Tongue (tissue), 2 donors: ENCODE measurements around the gene PRTN3. TPM values are rescaled to one million over a fixed set of nuclear protein-coding genes. Genes with fewer than 3 reads are reported as not detected.

Experiments
- DNase-seq: peaks from one replicate; pipeline ENCODE4 v3.0.0-alpha.2; 2015
- total RNA-seq: library from RNA; depleted of rRNA; stranded (reverse); fragments of >200 nt; gene quantifications from one replicate; pipeline ENCODE4 v1.2.3, GENCODE V29; 2014

Gene PRTN3
- total RNA-seq, 1 donor from 2014 or later, result 3.3 TPM

DNA sequence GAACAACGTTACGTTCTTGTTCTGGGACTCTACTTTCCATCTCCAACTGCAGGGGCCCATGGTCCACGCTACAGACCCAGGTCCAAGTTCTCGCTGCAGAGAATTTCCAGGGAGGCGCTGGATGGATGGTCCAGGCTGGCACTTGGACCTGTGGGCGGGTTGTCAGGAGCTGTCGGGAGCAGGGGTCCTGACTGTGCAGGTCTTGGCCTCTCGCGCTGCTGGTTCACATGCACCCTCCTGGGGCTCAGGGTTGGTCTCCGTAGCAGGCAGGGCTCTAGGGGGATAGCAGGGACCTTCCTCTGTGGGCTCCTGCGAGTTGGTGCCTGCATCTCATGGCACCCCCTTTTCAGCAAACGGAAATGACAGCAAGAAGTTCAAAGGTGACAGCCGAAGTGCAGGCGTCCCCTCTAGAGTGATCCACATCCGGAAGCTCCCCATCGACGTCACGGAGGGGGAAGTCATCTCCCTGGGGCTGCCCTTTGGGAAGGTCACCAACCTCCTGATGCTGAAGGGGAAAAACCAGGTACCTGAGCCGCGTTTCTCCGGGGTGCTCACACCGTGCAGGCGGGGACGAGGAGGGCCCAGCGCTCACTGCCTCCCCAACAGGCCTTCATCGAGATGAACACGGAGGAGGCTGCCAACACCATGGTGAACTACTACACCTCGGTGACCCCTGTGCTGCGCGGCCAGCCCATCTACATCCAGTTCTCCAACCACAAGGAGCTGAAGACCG is 36.9 kb upstream of the PRTN3 start:
- DNase-seq, result no peak

DNA sequence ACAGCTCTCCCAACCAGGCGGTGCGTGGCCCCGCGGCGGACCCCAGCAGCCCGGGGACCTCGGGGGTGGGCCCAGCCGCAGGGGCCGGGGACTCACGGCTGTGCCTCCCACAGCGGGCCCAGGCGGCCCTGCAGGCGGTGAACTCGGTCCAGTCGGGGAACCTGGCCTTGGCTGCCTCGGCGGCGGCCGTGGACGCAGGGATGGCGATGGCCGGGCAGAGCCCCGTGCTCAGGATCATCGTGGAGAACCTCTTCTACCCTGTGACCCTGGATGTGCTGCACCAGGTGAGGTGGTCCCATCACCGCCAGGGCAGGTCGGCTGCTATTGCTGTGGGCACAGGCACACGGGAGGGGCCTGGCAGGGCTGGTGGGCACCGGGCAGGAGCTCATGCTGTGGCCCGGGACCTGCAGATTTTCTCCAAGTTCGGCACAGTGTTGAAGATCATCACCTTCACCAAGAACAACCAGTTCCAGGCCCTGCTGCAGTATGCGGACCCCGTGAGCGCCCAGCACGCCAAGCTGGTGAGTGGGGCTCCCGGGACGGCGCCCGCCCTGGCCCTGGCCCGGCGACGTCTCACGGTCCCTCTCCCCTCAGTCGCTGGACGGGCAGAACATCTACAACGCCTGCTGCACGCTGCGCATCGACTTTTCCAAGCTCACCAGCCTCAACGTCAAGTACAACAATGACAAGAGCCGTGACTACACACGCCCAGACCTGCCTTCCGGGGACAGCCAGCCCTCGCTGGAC is 36.2 kb upstream of the PRTN3 start:
- no peak for DNase-seq

DNA sequence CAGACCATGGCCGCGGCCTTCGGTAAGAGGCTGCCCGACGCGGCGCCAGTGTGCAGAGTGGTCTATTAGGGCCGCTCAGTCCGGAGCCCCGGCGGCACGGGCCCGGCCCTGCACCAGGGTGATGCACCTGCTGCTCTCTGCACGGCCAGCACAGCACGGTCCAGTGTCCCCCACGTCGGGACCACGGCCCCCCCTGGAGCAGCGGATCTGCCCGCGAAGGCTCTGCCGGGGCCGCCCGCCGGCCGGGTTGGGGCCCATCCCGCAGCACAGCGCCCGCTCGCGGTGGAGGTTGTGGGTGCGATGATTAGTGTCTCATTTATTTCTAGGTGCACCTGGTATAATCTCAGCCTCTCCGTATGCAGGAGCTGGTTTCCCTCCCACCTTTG is 35.6 kb upstream of the PRTN3 start:
- no peak for DNase-seq

DNA sequence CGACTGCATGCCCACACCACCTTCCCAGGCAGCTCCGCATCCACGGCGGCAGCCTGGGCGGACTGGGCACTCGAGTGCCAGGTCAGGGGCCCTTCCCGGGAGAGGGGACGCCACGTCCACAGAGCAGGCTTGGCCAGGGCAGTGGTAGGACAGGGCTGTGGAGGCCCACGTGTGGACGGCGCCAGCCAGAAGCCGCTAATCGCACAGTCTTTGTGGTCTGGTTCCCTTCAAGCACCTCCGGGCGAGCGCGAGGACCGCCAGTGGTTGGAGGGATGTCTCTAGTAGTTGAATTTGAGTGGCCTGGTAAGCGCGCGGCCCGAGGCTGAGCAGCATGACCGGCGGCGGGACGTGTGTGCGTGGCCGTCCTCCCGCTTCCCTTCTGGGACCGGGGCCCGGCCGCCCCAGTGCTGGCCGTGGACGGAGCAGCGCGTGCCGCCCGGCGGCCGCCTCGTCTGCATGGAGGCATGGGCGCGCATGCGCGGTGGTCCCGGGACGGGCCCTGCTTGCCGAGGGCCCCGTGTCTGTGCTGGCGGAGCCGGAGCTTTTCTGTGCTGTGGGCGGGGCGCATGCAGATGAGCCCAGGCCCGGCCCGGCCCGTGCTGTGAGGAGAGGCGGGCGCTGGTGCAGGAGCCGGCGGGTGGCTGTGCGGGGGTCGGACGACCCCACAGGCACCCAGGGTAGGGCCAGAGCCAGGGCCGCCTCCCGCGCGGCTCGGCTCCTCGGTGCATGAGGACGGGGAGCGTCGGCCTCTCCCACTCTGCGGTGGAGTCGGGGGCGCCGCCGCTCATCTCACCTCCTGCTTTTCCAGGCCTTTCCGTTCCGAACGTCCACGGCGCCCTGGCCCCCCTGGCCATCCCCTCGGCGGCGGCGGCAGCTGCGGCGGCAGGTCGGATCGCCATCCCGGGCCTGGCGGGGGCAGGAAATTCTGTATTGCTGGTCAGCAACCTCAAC is 34.9 kb upstream of the PRTN3 start:
- DNase-seq, result no peak

DNA sequence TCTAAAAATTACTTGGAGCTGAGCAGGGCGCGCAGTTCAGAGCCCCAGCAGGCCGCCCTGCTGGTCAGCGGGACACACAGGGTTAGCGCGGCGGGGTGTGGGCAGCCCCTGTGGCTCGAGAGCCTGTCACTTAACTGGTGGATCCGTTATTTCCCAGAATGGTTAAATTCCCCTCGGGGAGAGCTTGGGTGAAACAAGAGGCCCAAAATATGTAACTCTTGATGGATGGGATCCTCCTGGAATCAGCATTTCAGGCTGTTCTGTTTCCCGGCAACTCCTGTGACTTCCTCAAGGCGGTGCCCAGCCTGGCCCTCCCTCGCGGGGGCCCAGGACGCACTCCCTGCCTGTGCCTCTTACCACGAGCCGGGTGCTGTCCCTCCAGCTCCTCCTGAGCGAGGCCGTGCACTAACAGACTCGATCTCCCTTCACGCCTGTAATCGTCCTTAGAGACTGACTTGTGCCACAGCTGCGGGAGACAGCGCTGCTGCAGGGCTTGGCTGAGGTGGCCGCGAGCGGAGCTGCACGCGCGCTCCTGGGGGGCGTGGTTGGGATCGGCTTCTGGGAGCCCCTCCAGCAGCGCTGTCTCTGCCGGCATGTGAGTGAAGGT is 33.9 kb upstream of the PRTN3 start:
- no peak for DNase-seq

DNA sequence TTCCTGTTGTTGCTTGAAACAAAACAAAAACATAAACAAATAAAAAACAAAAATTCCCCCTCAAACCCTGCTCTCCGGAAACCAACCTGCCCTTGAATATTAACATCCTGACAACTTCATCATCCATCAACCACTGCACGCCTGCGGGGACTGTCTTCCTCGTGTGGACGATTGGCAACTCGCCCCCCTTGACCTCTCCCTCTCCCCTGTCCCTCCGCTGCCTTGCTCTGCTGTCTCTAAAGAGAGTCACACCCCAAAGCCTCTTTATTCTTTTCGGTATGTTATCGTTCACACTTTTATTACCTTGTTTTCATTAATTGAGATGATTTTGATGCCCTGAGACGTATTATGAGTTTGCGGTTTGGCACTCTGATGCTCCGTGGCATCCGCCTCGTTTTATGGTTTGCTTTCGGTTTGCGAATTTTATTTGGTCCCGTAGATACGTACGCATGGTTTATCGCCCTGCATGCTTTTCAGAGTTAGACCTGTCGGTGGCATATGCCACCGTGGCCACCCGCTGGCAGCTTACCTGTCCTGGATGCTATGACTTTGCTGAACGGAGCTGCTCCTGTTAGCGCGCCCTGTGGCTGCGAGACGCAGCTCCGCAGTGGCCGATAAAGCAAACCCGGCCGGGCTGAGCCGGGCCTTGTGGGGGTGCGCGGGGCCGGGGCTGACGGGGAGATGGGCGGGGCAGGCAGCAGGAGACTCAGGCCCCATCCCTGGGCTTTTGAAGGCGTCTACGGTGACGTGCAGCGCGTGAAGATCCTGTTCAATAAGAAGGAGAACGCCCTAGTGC is 33.0 kb upstream of the PRTN3 start:
- no peak for DNase-seq

DNA sequence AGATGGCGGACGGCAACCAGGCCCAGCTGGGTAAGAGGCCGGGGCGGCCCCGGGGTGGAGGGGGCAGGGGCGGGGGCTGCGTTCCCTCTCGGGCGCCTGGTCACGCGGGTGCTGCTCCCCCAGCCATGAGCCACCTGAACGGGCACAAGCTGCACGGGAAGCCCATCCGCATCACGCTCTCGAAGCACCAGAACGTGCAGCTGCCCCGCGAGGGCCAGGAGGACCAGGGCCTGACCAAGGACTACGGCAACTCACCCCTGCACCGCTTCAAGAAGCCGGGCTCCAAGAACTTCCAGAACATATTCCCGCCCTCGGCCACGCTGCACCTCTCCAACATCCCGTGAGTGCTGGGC is 32.4 kb upstream of the PRTN3 start:
- no peak for DNase-seq

DNA sequence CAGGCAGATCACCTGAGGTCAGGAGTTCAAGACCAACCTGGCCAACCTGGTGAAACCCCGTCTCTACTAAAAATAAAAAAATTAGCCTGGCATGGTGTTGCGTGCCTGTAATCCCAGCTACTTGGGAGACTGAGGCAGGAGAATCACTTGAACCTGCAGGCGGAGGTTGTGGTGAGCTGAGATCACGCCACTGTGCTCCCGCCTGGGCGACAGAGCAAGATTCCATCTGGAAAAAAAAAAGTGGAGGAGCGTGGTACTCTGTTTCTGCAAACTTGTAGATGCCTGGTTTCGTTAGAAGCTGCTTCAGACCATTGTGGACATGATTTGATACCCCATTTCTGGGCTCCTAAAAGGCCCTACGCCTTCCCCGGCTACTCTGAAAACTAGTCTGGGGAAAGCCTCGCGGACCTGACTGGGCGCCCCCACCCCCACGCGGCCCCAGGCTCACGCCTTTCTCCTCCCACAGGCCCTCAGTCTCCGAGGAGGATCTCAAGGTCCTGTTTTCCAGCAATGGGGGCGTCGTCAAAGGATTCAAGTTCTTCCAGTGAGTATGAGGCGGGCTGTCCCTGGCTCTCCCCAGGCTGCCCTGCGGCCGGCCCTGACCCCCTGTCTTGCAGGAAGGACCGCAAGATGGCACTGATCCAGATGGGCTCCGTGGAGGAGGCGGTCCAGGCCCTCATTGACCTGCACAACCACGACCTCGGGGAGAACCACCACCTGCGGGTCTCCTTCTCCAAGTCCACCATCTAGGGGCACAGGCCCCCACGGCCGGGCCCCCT is 30.5 kb upstream of the PRTN3 start:
- DNase-seq, result no peak

DNA sequence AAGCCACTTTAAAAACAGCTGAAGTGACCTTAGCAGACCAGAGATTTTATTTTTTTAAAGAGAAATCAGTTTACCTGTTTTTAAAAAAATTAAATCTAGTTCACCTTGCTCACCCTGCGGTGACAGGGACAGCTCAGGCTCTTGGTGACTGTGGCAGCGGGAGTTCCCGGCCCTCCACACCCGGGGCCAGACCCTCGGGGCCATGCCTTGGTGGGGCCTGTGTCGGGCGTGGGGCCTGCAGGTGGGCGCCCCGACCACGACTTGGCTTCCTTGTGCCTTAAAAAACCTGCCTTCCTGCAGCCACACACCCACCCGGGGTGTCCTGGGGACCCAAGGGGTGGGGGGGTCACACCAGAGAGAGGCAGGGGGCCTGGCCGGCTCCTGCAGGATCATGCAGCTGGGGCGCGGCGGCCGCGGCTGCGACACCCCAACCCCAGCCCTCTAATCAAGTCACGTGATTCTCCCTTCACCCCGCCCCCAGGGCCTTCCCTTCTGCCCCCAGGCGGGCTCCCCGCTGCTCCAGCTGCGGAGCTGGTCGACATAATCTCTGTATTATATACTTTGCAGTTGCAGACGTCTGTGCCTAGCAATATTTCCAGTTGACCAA is 29.8 kb upstream of the PRTN3 start:
- DNase-seq, result no peak

DNA sequence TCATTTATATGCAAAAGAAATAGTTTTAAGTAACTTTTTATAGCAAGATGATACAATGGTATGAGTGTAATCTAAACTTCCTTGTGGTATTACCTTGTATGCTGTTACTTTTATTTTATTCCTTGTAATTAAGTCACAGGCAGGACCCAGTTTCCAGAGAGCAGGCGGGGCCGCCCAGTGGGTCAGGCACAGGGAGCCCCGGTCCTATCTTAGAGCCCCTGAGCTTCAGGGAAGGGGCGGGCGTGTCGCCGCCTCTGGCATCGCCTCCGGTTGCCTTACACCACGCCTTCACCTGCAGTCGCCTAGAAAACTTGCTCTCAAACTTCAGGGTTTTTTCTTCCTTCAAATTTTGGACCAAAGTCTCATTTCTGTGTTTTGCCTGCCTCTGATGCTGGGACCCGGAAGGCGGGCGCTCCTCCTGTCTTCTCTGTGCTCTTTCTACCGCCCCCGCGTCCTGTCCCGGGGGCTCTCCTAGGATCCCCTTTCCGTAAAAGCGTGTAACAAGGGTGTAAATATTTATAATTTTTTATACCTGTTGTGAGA is 29.2 kb upstream of the PRTN3 start:
- DNase-seq, result no peak

DNA sequence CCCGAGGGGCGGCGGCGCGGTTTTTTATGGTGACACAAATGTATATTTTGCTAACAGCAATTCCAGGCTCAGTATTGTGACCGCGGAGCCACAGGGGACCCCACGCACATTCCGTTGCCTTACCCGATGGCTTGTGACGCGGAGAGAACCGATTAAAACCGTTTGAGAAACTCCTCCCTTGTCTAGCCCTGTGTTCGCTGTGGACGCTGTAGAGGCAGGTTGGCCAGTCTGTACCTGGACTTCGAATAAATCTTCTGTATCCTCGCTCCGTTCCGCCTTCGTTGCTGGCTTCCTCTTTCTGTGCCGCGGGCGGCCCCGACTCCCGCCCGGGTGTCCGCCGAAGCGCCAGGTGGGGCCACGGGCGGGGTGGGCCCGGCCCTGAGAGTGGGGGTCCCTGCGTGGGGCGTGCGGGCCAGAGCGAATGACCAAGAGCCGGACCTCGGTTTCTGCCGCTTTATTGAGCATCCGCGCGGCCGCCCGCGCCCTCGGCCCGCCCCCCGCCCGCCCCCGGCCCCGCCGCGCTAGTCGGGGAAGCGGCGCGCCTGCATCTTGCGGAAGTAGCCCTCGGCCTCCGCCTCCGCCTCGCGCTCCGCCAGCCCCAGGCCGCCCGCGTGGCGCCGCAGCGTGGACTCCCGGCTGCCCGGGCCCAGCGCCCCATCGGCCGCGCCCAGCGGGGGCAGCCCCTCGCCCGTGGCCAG is 28.6 kb upstream of the PRTN3 start:
- no peak for DNase-seq

DNA sequence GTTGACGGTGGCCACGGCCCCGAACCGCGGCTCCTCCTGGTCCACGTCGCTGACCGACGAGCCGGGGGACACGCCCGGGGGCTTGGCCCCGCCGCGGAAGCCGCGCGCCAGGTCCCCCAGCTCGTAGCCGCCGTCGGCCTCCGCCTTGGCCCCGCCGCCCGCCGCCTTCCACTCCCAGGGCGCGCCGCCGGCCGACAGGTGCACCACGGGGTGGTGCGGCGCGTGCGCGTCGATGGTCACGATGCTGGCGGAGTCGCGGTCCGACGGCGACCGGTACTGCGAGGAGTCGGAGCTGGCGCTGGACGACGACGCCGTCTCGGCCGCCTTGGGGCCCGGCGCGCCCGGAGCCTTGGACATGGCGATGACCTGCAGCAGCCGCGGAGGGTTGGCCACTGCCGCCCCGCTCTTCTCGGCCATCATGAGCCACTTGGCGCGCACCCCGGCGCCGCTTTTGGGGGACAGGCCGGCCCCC is 28.0 kb upstream of the PRTN3 start:
- no peak for DNase-seq

DNA sequence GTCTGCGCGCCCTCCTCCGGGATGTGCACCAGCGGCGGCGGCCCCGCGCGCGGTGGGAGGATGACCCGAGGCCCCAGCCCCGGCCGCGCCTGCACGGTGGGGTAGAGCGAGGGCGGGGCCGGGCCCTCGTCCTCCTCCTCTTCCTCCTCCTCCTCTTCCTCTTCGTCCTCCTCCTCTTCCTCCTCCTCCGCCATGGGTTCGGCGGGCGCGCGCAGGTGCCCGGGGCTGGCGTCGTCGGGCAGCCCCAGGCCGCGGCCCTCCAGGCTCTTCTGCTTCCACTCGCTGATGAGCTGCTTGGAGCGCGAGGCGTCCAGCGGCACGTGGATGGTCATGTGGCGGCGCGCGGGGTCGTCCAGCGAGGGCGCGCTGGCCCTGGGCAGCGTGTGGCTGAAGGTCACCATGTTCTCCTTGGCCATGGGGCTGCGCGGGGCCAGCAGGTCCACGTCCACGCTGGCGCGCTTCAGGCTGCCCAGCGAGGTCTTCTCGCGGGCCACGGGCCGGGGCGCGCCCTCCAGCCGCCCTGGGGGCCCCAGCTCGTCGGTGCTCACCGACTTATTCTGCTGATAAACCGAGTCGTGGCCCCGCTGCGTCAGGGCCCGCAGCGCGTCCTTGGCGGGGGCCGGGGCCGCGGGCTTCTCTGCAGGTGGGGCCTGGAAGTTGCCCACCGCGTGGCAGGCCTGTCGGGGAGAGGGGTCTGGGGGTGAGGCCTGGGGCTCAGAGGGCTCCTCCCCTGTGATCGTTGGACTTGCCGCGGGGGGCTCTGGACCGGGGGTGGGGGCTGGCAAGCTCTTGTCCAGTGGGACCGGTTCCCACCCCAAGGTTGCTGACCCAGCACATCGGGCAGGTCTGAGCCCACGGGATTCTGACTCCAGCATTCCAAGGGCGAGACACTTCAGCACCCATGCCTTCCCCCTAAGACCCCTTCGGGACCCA is 27.3 kb upstream of the PRTN3 start:
- no peak for DNase-seq

DNA sequence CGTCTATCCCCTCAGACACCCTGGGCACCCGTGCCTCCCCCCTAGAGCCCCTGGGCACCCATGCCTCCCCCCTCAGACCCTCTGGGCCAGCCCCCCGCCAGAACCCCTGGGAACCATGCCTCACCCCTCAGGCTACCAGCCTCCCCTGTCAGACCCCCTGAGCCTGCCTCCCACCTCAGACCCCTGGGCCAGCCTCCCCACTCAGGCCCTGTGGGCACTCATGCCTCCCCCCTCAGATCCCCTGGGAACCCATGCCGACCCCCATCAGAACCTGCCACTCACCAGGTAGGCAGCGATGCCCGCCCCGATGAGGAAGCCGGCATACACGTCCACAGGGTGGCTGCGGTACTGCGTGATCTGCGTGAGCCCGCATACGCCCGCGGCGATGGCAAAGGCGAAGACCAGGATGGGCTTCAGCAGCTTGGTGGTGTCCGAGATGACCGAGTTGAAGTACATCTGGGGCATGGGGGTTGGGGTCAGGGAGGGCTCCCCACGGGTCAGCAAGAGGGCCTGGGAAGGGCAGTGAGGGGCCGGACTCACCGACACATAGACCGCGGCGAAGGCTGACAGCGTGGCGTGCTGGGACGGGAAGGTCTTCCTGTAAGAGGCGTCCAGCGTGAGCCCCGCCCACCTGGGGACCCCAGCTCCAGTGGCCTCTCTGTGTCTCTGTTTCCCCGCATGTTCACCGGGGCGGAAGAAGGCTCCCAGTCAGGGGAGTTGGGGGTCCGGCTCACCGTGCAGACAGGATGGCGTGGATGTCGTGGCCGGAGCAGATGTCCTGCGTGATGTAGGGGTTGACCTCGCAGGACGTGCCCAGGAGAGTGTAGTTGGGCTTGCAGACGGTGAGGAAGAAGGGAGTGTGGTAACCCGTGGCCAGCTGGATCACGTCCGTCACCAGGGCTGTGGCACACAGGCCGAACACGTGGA is 26.4 kb upstream of the PRTN3 start:
- DNase-seq, result no peak

DNA sequence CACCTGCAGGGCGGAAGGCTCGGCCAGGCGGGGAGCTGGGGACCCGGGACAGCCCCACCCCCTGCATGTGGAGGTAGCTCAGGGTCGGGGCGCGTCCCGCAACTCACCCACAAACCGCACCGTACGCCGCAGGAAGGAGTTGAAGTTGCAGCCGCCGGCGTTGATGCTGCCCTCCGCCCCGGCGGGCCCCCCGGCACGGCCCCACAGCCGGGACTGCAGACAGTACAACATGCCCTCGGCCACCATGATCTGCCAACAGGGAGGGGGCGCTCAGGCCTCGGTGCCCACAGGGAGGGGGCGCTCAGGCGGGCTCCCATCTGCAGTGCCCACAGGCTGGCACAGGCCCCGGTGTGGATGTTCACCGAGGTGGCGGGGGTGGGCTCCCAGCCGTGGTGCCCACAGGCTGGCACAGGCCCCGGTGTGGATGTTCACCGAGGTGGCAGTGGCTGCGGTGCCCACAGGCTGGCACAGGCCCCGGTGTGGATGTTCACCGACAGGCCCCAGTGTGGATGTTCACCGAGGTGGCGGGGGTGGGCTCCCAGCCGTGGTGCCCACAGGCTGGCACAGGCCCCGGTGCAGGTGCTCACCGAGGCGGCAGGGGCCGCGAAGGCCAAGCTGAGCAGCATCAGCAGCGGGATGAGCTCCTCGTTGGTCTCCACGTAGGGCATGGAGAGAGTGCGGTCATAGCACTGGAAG is 25.6 kb upstream of the PRTN3 start:
- no peak for DNase-seq

DNA sequence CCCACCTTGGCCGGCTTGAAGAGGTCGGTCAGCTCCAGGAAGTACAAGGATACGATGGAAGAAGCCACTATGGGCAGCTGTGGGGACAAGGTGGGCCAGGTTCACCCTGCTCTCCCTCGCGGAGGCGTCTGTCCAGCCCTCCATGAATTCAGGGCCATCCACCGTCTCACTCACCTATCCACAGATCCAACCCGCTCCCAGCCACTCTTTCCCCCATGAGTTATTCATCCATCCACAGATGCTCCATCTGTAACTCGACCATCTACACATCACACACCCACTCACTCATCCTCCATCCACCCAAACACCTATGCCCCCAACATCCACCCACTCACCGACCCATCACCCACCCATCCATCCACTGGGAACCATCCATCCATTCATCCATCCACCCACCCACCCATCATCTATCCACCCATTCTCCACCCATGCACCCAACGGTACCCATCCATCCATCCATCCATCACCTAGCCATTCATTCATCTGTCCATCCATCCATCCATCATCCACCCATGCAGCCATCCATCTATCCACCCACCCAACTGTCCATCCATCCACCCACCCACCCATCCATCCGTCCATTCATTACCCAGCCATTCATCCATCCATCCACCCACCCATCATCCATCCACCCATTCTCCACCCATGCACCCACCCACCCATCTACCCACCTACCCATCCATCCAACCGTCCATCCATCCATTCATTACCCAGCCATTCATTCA is 24.9 kb upstream of the PRTN3 start:
- DNase-seq, result no peak
